ENCODE data around the gene ITM2B.
"Not testable (repeated sequence)": the region's sequence is repeated elsewhere in the genome, so short reads cannot be mapped to it uniquely, and the experiment has no call there.

The ITM2B gene

GRCh38 chr13:48234566-48235340 lies 1.7 kb downstream of the ITM2B start:
- peaks cover 17% of the 10 kb centered on the region for H4K20me1 ChIP-seq (ENCODE audit: control insufficient read depth, insufficient read depth, low read depth, low read length)
- H3K27me3 ChIP-seq (ENCODE audit: control insufficient read depth, low read length) = peaks cover 15% of the 10 kb centered on the region
- H3K36me3 ChIP-seq (ENCODE audit: control insufficient read depth, low read length) = peaks cover 34% of the 10 kb centered on the region
- H3K4me2 ChIP-seq (ENCODE audit: low read length) = peak overlapping the region; percentile 83
- no peak overlapping the region for H3K27ac ChIP-seq (ENCODE audit: low read depth, low read length)
- TF ChIP-seq EZH2phosphoT487 (IDR thresholded peaks at IDR 0.05; ENCODE audit: borderline replicate concordance, low read length) (no peak), CTCF (IDR thresholded peaks at IDR 0.05; ENCODE audit: low read depth, low read length, poor library complexity, severe bottlenecking) (no peak)
- no peaks in the 10 kb centered on the region for H3K9me3 ChIP-seq (ENCODE audit: control insufficient read depth, insufficient read depth, low read length)
- H3K9me2 ChIP-seq (replicated peaks; ENCODE audit: control insufficient read depth, low read length) = no peaks in the 10 kb centered on the region
- H3K79me2 ChIP-seq (ENCODE audit: control insufficient read depth, low read length) = peaks cover 60% of the 10 kb centered on the region
- peak overlapping the region; percentile 99 for H3K4me3 ChIP-seq (ENCODE audit: low read length)
- peaks cover 7% of the 10 kb centered on the region for H3F3A ChIP-seq (ENCODE audit: control insufficient read depth, insufficient read depth)
- H3K4me1 ChIP-seq (ENCODE audit: control insufficient read depth, low read length) = peaks cover 44% of the 10 kb centered on the region

- Histone ChIP-seq H3K9me3 (ENCODE audit: control insufficient read depth, insufficient read depth, low read length) (no peaks in the 10 kb centered on the region), H4K20me1 (ENCODE audit: control insufficient read depth, insufficient read depth, low read depth, low read length) (peaks cover 17% of the 10 kb centered on the region), H3K36me3 (ENCODE audit: control insufficient read depth, low read length) (peaks cover 34% of the 10 kb centered on the region), H3K4me1 (ENCODE audit: control insufficient read depth, low read length) (peaks cover 44% of the 10 kb centered on the region), H3K27me3 (ENCODE audit: control insufficient read depth, low read length) (peaks cover 15% of the 10 kb centered on the region), H3K27ac (ENCODE audit: low read depth, low read length) (no peak overlapping the region), H3K4me2 (ENCODE audit: low read length) (peak overlapping the region; percentile 83), H3K4me3 (ENCODE audit: low read length) (peak overlapping the region; percentile 99), H3K79me2 (ENCODE audit: control insufficient read depth, low read length) (peaks cover 62% of the 10 kb centered on the region), H3K9me2 (replicated peaks; ENCODE audit: control insufficient read depth, low read length) (no peaks in the 10 kb centered on the region), H3F3A (ENCODE audit: control insufficient read depth, insufficient read depth) (peaks cover 7% of the 10 kb centered on the region)
- TF ChIP-seq EZH2phosphoT487 (IDR thresholded peaks at IDR 0.05; ENCODE audit: borderline replicate concordance, low read length) (no peak), CTCF (IDR thresholded peaks at IDR 0.05; ENCODE audit: low read depth, low read length, poor library complexity, severe bottlenecking) (no peak)
These were observed 2.5 kb downstream of the ITM2B start for GRCh38 chr13:48235341-48236135.

GRCh38 chr13:48236528-48237353 lies 3.7 kb downstream of the ITM2B start:
- H3K79me2 ChIP-seq (ENCODE audit: control insufficient read depth, low read length) = peaks cover 68% of the 10 kb centered on the region
- H3K4me3 ChIP-seq (ENCODE audit: low read length) = no peak overlapping the region

GRCh38 chr13:48239369-48239768 lies 6.4 kb downstream of the ITM2B start:
- H3K79me2 ChIP-seq (ENCODE audit: control insufficient read depth, low read length) = peaks cover 72% of the 10 kb centered on the region
- H3K27me3 ChIP-seq (ENCODE audit: control insufficient read depth, low read length); H3K4me2 ChIP-seq (ENCODE audit: low read length); H3K27ac ChIP-seq (ENCODE audit: low read depth, low read length); H3K4me3 ChIP-seq (ENCODE audit: low read length); H3F3A ChIP-seq (ENCODE audit: control insufficient read depth, insufficient read depth); H3K9me2 ChIP-seq (replicated peaks; ENCODE audit: control insufficient read depth, low read length); H3K9me3 ChIP-seq (ENCODE audit: control insufficient read depth, insufficient read depth, low read length): not testable (repeated sequence)
- peaks cover 33% of the 10 kb centered on the region for H3K4me1 ChIP-seq (ENCODE audit: control insufficient read depth, low read length)
- H3K36me3 ChIP-seq (ENCODE audit: control insufficient read depth, low read length) = peaks cover 30% of the 10 kb centered on the region
- H4K20me1 ChIP-seq (ENCODE audit: control insufficient read depth, insufficient read depth, low read depth, low read length) = peaks cover 17% of the 10 kb centered on the region

More at GRCh38 chr13:48236528-48237353, 3.7 kb downstream of the ITM2B start:
- Histone ChIP-seq H4K20me1 (ENCODE audit: control insufficient read depth, insufficient read depth, low read depth, low read length) (peaks cover 17% of the 10 kb centered on the region), H3K9me2 (replicated peaks; ENCODE audit: control insufficient read depth, low read length) (no peaks in the 10 kb centered on the region), H3K27me3 (ENCODE audit: control insufficient read depth, low read length) (peaks cover 9% of the 10 kb centered on the region), H3K9me3 (ENCODE audit: control insufficient read depth, insufficient read depth, low read length) (no peaks in the 10 kb centered on the region), H3F3A (ENCODE audit: control insufficient read depth, insufficient read depth) (peaks cover 7% of the 10 kb centered on the region), H3K4me2 (ENCODE audit: low read length) (peak overlapping the region; percentile 23), H3K4me1 (ENCODE audit: control insufficient read depth, low read length) (peaks cover 44% of the 10 kb centered on the region), H3K27ac (ENCODE audit: low read depth, low read length) (no peak overlapping the region), H3K36me3 (ENCODE audit: control insufficient read depth, low read length) (peaks cover 34% of the 10 kb centered on the region)
- TF ChIP-seq CTCF (IDR thresholded peaks at IDR 0.05; ENCODE audit: low read depth, low read length, poor library complexity, severe bottlenecking) = no peak
- no peak for TF ChIP-seq EZH2phosphoT487 (IDR thresholded peaks at IDR 0.05; ENCODE audit: borderline replicate concordance, low read length)

All from DOHH2 (cell line).